Epidermal melanocyte (primary cell): ENCODE data around the gene GRM4.
A peak's percentile ranks its signal among the peaks of the same experiment; 100 is the strongest.

ENCODE experiments used
- DNase-seq: peaks from one replicate; pipeline ENCODE4 v3.0.0; 2011; ENCODE audit warnings: low spot score; ENCODE audit not compliant: insufficient read length

Gene GRM4

GRCh38 chr6:33980176-33981175, 165.4 kb downstream of the GRM4 start:
- DNase-seq: no peak

- no peak for DNase-seq
Measured at GRCh38 chr6:33979750-33980149, 166.1 kb downstream of the GRM4 start.

- no peak for DNase-seq
Measured at GRCh38 chr6:33978412-33979150, 167.3 kb downstream of the GRM4 start.

DNA sequence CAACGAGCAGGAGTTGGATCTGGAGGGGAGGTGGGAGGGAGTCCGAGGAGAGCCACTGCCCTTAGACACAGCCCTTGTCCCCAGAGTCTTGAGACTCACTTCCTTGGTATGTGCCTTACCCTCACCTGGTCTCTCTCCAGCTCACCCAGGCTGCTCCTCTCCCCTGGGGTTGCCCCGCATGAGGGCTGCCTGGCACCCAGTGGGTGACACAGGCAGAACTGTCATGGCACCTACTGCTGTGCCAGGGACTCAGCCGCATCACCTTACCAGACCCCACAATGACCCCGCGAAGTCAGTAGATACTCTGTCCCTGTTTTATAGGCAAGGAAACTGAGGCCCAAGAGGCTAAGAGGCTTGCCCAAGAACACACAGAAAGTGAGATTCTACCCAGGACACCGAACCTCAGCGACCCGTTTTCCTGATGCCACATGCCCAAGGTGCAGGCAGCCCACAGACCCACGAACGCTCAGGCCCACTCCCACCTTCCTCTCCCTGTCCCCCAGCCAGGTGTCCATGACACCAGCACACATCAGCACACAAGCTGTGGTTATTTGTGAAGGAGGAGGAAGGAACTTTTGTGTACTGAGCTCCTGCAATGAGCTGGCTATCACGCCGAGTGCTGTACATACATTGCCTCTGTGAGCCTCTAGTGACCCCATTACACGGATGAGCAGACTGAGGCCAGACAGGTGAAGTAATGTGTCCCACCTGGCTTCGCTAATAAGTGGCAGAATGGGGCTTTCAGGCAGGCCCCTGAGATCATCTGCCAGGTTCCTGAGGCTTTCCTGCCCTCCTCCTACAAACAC, 168.1 kb downstream of the GRM4 start:
- DNase-seq: no peak

- peak; percentile 16 for DNase-seq
Measured at GRCh38 chr6:33976437-33977360, 169.2 kb downstream of the GRM4 start.

GRCh38 chr6:33975661-33976436, 170.0 kb downstream of the GRM4 start:
- DNase-seq: no peak

GRCh38 chr6:33974471-33974870, 171.4 kb downstream of the GRM4 start:
- no peak for DNase-seq

- no peak for DNase-seq
Measured at GRCh38 chr6:33974030-33974429, 171.9 kb downstream of the GRM4 start.

GRCh38 chr6:33971580-33971979, 174.3 kb downstream of the GRM4 start:
- DNase-seq: no peak
